HG02571 (cell line): ENCODE data around the gene ITM2C.

Experiments
- ATAC-seq: cut with Tn5 transposase; IDR thresholded peaks from one replicate; pipeline ENCODE4 v1.9.1; 2021; ENCODE audit warnings: mild to moderate bottlenecking, moderate library complexity; ENCODE audit not compliant: unreplicated experiment

The ITM2C gene

DNA sequence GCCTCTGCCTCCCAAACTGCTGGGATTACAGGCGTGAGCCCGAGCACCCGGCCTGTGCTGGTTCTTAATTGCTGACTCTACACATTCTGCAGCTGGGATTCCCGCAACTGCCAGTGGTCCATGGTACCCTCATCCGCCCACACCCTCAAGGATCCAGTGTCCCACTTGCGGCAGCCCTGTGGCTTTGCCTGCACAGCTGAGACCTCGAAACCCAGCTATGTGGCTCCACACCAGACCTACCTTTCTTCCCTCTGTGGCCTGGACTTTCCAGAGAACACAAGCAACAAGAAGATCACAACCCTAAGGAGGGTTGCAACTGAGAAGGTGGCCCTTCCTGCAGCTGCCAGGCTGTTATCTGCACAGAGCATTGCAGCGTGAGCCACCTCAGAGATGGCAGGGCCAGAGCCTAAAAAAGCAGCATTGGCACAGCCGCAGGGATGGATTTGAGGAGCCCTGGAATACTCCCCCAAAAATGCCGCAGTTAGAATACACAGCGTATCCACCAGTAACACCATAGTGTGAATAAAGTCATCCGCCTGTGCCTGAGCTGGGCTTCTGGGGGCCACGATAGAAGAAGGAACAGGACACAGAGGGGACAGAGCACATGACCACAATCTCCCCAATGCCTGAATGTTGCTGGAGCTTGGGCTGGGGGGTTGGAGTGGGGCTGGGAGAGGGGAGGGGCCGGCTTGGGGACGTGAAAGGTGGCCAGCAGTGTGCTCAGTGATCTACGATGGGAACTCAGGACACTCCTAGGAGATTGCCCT lies 58.4 kb downstream of the ITM2C start:
- ATAC-seq, result no peak

DNA sequence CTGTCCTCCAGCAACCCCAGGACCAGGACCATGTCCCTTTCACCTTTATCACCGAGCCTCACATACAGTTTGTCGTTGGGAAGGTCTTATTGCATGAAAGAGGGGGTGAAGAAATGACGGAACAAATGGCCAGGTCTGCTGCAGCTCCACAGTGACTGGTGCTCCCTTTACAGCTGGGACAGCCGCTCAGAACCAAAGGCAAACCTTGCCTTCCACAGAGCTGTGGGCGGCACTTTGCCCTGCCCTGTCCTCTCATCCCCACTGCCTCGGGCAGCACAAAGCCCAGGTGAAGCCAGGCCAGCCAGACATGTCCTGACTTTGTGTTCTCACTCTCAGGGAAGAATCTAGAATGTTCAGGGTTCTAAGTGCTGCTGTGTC lies 59.3 kb downstream of the ITM2C start:
- no peak for ATAC-seq

DNA sequence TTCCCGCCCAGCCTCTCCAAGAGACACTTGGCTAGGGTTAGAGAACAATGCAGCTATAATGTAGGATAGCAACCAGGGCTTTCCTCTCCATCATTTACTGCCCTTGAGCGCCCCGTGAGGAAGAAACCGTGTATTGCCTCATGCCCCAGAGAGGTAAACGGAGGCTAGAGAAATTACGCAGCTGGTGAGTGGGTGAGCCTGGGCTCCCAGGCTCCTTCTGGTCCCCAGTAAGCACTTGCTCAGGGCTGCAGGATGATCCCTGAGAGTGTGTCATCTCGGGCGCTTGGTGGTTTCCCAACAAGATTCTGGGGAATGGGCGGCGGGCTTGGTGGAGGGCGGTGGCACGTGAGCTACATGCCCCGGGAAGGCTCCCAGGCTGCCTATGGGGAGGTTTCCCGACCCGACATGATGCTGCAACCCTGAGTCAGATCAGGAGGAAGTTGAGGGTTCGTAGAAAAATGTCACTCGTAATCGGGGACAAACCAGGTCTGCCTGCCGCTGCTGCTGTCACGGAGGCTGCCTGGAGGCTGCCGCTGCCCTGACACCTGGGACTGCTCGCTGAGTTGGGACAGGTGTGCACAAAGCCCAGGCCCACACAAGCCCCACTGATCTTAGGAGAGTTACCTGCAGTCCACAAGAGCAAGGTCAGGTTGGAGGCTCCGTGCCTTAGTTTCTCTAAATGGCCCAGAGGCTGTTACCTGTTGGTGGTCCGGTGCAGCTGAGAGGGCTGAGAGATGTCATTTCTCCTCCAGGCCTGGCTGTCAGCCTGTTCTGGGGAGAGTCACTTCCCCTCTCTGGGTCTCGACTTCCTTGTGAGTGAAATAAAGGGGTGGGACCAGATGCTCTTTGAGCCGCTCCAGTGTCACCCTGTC lies 60.0 kb downstream of the ITM2C start, which contains the start of gene GPR55:
Gene GPR55, minus strand, starts transcription at position 773 of the 872 bp plus-strand sequence. CDS start 14,280 bp downstream, outside the sequence.
- peak; percentile 35 for ATAC-seq

DNA sequence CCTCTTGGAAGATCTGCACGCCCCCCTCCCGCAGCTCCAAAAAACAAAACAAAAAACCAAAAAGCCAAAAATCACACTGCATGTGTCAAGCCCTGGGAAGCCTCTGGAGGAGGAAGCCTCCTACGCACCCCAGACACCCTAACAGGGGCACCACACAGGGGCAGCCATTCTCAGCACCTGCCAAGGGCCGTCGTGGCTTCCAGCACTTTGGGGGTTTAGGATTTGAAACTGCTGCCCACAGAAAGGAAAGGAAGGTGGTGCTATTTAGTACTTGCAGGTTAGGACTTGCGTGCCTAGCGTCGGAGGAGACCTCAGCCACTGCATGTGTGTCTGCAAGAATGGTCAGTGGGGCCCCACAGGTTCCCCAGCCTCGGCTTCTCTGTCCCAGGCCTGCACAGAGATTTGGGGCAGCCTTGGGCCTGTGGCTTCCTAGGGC lies 60.7 kb downstream of the ITM2C start:
- ATAC-seq, result peak; percentile 23

DNA sequence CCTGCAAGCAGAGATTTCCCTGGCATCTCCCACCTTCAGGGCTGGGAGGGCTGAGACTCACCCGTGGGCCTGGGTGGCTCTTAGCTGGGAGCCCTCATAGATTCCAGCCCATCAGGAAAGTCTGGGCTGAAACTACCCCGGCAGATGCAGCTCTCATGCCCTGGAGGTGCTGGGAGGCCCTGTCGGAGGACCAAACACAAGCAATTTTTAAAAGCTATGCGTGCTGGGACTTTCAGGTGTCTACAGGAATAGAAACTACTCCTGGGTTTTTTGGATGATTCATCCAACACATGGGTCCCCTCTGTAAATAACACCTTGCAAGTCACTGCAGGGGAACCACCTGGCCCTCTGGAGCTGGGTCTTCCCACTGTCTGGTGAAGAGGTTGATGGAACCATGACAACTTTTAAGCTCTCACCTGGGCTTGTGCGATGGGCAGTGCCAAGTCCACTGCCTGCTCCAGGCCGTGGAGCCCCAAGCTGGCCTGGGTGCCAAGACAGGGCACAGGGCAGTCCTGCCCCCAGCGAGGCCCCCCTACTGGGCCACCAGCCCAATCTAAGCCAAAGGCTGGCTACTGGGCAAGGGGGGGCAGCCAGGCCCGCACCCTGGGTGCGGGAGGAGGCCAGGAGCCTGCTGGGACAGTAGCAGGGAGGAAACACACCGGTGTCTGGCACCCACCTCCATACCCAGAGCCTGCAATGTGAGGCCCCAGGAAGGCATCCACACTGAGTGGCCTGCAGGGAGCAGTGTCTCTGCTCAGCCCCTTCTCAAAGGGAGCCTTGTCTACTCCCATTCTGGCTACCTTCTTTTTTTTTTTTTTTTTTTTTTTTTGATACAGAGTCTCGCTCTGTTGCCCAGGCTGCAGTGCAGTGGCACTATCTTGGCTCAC lies 61.4 kb downstream of the ITM2C start:
- peak; percentile 31 for ATAC-seq

DNA sequence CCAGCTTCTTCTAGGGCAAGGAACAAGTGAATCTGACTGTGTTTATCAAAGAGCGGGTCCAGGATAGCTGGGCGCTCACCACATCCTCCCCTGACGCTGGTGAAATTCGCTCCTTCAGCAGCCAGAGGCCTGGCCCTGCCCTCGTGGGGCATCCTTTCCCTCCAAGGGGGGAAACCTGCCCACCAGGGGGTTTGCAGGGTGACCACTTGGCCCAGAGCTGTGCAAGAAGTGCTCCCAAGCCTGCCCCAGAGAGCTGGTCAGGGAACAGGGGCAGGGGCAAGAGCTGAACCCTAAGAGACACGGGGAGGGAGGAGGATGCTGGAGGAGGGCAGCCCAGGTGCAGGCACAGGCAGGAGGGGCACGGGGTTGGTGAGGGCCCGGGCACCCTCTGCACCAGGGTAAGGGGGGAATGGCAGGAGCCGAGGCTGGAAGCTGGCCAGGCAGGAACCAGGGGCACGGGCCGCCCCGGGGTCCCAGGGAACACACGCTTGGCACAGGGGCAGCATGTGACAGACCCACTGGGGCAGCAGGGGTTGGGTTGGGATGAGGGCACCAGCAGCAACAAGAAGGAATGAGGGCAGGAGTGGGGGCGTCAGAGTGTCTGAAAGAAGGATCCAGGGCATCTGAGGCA lies 63.1 kb downstream of the ITM2C start:
- ATAC-seq, result no peak
